ENCODE data around the gene NINL.
"Not testable (repeated sequence)": the region's sequence is repeated elsewhere in the genome, so short reads cannot be mapped to it uniquely, and the experiment has no call there.

Gene NINL

DNA sequence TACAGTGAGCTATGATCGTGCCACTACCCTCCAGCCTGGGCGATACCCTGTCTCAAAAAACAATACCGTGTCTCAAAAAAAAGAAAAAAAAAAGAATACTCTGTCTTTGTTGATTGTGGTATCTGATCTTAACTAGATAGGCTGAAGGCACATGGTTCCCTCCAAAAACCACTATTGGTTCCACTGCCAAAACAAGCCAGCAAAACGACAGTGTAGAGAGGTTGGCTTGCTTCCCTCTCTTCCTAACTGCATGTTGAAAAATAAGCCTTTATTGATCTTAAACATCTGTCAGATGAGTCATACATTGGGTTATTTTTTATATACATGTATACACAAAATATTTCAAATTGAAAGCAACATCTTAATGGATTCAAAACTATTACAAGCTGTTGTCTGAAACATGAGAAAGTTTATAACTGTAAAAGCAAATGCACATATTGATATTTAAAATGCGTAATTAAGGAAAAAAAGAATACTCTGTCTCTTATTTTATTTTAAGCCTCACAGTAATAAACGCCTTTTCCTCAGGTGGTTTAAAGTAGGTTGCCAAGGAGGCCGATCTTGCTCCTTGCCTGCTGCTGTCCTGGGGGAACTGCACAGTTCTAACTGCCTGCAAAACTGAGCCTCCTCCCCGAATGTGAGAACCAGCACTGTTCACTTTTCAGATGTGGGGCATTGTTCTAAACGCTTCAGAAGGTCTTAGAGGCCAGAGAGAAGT is 7.0 kb upstream of the NINL start:
- DNase-seq (ENCODE audit: low read depth, low spot score): no peak

GRCh38 chr20:25590778-25591177 is 5.4 kb upstream of the NINL start:
- not testable (repeated sequence) for DNase-seq (ENCODE audit: low read depth, low spot score)

- DNase-seq (ENCODE audit: low read depth, low spot score): no peak
These were observed 3.2 kb upstream of the NINL start for GRCh38 chr20:25588491-25588890.

- DNase-seq (ENCODE audit: low read depth, low spot score): no peak
These were observed 2.2 kb upstream of the NINL start for GRCh38 chr20:25587536-25587935.

DNA sequence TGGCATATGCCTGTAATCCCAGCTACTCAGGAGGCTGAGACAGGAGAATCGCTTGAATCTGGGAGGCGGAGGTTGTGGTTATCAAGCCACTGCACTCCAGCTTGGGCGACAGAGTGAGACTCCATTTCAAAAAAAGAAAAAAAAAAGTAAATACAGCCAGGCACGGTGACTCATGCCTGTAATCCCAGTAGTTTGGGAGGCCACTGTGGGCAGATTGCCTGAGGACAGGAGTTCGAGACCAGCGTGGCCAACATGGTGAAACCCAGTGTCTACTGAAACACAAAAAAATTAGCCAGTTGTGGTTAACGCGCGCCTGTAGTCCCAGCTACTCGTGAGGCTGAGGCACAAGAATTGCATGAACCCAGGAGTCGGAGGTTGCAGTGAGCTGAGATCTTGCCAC is 1.5 kb upstream of the NINL start:
- DNase-seq (ENCODE audit: low read depth, low spot score): no peak

DNA sequence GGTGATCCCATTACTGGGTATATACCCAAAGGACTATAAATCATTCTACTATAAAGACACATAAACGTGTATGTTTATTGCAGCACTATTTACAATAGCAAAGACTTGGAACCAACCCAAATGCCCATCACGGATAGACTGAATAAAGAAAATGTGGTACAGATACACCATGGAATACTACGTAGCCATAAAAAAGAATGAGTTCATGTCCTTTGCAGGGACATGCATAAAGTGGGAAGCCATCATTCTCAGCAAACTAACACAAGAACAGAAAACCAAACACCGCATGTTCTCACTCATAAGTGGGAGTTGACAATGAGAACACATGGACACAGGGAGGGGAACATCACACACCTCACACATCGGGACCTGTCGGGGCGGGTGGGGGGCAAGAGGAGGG is 1.7 kb downstream of the NINL start:
- not testable (repeated sequence) for DNase-seq (ENCODE audit: low read depth, low spot score)

DNA sequence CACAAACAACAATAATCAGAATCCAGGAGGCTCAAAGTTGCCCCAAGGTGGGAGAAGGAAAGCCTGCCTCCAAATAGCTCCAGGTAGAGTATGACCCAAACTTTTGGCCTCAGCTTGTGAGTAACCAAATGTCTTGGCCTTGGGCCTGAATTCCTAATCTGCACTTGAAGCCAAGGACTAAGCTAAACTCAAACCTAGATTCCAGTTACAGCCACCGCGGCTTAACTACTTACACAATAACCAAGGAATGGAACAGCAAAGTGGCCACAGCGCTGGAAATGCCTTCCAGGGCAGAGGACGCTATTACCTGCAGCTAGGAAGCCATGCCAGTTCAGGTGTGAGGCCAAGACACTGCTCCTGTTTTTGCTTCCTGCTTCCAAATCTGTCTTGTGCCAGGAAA is 4.6 kb downstream of the NINL start:
- no peak for DNase-seq (ENCODE audit: low read depth, low spot score)

DNA sequence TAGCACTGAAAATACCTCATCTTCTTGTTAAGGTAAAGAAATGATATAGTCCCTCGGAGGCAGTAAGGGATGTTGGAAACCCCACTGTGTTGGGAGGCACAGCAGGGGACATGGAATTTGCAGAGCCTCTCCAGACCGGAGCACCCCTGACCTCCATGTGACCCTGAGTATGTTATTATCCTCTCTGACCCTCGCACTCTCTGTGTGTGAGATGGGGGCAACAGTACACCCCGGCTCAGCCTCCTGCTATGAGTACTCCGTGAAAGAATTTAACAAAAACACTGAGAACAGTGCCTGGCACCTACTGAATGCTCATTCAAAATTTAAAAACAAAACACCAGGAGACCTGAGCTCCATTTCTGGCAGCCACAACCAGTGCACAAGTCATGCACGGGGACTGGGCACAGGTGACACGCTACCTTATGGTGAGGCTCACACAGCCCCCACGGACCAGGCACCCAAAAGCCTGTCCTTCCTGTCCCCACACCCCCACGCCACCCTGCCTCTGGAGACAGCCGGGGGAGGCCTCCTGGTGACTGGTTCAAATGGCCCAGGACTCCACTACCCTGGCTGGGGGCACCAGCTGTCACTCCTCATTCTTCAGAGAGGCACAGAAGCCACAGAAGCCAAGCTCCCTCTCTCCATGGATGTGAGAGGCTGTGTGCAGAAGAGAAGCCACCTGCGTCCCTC is 6.1 kb downstream of the NINL start:
- DNase-seq (ENCODE audit: low read depth, low spot score): no peak

DNA sequence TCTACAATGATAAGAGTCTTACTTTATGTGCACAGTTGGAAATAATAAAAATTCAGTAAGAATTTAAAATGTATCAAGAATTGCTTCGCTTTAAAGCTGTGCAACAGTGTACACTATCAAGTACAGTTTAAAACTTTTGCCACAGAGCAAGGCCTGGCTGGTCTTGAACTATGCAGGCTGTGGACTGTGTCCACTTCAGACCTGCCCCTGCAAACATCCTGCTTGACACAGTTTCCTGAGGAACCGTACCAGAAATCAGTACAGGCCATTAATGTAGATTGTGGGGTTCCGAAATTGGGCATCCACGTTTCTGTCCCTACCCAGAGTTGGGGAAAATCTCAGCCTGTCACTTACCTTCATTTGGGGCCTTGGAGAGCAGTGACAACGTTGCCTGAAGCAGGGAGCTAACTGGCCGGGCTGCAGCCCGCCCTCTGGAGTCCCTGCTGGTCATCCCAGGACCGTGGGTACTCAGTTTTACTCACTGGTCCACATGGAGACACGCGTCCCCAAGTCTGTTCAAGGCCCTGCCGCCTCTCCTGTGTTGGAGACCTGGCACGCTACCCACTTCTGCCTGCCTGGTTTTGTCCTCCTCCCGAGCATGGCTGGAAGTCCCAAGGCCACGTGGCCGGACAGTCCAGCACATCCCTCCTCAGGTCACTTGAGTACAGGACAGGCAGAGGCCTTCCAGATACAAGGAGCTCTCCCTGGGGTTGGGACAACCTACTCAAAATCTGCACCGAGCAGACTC is 8.4 kb downstream of the NINL start:
- DNase-seq (ENCODE audit: low read depth, low spot score): no peak

DNA sequence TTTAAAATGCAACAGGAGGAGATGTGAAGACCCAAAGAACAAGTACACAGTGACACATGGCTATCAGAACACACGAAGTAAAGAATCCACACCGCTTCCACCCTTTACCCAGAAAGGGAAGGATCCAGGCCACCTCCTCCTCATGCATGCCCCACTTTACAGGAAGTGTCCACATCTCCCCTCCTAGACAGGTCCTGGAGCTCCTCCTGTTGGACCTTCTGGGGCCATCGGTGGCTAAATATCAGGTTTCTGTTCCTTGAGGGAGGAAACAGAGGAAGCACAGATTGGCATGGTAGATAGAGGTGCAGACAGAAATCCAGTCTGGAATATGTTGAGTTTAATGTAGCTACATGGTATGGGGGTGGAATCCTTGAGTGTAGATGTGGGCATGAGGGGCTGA is 10.9 kb downstream of the NINL start:
- no peak for DNase-seq (ENCODE audit: low read depth, low spot score)

DNA sequence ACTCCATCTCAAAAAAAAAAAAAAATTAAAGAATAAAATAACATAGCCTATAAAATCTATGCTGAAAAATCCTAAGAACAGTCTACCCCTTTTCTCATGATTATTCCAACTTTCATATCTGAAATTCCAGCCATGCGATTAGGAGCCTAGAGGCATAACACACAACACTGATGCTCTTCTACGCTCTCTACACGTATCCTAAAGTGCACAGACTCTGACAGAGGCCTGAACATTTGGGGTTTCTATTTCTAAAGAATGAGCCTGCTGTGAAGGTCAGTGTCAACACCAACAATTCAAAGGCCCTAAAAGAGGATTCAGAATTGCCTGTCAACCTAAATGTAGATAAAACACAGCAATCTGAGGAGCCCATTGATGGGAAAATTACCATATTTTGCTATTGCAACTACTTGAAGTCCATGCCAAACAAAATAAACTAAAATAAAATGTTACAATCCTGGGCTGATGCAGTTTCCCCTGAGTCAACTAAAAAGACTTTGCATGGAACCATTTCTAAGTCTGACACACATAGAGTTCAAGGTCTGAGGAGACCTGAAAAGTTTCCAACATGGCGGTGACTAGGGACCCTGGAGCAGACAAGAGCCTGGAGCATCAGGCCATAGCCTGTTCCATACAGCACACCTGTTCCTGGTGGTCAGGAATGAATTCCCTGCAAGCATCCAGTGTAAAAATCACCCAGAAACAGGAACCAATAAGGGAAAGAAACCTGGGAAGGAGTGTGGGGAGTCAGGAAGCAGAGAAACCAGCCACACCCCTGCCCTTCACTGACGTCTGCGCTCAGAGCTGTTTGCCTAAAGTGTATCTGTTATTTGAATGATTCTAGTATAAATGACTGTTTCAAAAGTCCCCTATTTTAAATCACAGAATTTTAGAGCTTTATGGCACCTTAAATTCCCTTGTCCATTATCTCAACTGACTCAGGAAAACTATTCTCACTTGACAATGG is 11.8 kb downstream of the NINL start:
- DNase-seq (ENCODE audit: low read depth, low spot score): no peak

- no peak for DNase-seq (ENCODE audit: low read depth, low spot score)
These were observed 13.5 kb downstream of the NINL start for GRCh38 chr20:25571817-25572216.

DNA sequence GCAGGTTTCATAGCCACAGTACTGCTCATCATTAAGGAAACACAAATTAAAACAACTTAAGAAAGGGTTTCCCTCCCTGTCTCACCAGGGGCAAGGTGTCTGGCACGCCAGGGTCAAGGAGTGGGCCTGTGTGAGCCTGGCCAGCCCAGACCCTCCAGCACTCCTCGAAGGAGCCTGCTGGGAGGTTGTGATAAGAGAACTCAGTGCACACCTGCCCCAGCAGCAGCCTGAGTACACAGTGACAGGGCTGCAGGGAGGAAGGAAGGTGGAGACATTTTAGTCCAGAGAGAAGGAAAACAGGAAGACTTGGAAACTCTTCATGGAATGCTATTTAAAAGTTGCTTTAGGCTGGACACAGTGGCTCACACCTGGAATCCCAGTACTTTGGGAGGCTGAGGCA is 14.1 kb downstream of the NINL start:
- no peak for DNase-seq (ENCODE audit: low read depth, low spot score)

- no peak for DNase-seq (ENCODE audit: low read depth, low spot score)
These were observed 15.2 kb downstream of the NINL start for GRCh38 chr20:25570148-25570530.

GRCh38 chr20:25567286-25567685 is 18.0 kb downstream of the NINL start:
- DNase-seq (ENCODE audit: low read depth, low spot score): no peak

- no peak for DNase-seq (ENCODE audit: low read depth, low spot score)
These were observed 18.5 kb downstream of the NINL start for GRCh38 chr20:25566821-25567220.

- no peak for DNase-seq (ENCODE audit: low read depth, low spot score)
These were observed 19.7 kb downstream of the NINL start for GRCh38 chr20:25565578-25566157.

GRCh38 chr20:25563876-25564275 is 21.5 kb downstream of the NINL start:
- no peak for DNase-seq (ENCODE audit: low read depth, low spot score)

DNA sequence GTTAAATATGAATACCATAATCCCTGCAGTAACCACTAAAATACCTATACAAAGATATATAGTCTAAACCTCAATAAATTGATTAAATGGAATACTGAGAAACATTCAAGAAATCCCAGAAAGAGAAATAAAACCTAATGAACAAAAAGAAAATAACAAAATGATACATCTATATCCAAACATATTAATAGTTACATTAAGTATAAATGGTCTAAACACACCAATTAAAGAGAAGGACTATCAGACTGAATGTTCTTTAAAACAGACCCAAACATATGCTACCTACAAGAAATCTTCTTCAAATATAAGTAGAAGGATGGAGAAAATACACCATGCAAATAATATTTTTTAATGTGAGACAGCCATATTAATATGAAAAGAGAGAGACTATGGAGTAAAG is 22.0 kb downstream of the NINL start:
- no peak for DNase-seq (ENCODE audit: low read depth, low spot score)

GRCh38 chr20:25561771-25562170 is 23.6 kb downstream of the NINL start:
- DNase-seq (ENCODE audit: low read depth, low spot score): not testable (repeated sequence)

- no peak for DNase-seq (ENCODE audit: low read depth, low spot score)
These were observed 31.5 kb downstream of the NINL start for GRCh38 chr20:25553819-25554296.
